Measurements from ENCODE around the gene ASAP3. TPM values are rescaled to one million over a fixed set of nuclear protein-coding genes. Genes with fewer than 3 reads are reported as not detected.

Gene ASAP3
- total RNA-seq, 1 experiment from 2014 or later, result 71.2 TPM

- DNase-seq (ENCODE audit: low spot score), result no peak
- Mint-ChIP-seq H3K9me3 (no peaks in the 10 kb centered on the region), H3K27me3 (ENCODE audit: low read depth) (no peaks in the 10 kb centered on the region), H3K27ac (no peak overlapping the region), H3K4me3 (no peak overlapping the region), H3K36me3 (peaks cover 42% of the 10 kb centered on the region), H3K4me1 (peaks cover 6% of the 10 kb centered on the region)
- ChIA-PET CTCF (no interaction called here), POLR2A (no interaction called here)
- TF ChIP-seq PRDM15 (CRISPR knock-in tag; IDR thresholded peaks at IDR 0.05) (no peak), ZNF512 (CRISPR knock-in tag; IDR thresholded peaks at IDR 0.05; ENCODE audit: borderline replicate concordance) (no peak)
- no peak for ATAC-seq
Measured at GRCh38 chr1:23434260-23434775, 49.7 kb downstream of the ASAP3 start.

GRCh38 chr1:23433122-23433521, 50.9 kb downstream of the ASAP3 start:
- H3K27ac Mint-ChIP-seq, result no peak overlapping the region
- peaks cover 8% of the 10 kb centered on the region for H3K27me3 Mint-ChIP-seq (ENCODE audit: low read depth)
- ChIA-PET CTCF (no interaction called here), POLR2A (no interaction called here)
- DNase-seq (ENCODE audit: low spot score), result no peak
- peaks cover 6% of the 10 kb centered on the region for H3K4me1 Mint-ChIP-seq
- no peak for TF ChIP-seq HMGXB4 (CRISPR knock-in tag; IDR thresholded peaks at IDR 0.05)
- H3K36me3 Mint-ChIP-seq, result peaks cover 44% of the 10 kb centered on the region
- no peaks in the 10 kb centered on the region for H3K9me3 Mint-ChIP-seq
- ATAC-seq, result no peak
- no peak overlapping the region for H3K4me3 Mint-ChIP-seq

GRCh38 chr1:23431431-23431830, 52.5 kb downstream of the ASAP3 start:
- H3K36me3 Mint-ChIP-seq, result peaks cover 50% of the 10 kb centered on the region
- ChIA-PET CTCF (no interaction called here), POLR2A (no interaction called here)
- H3K27ac Mint-ChIP-seq, result no peak overlapping the region
- TF ChIP-seq ZNF121 (CRISPR knock-in tag; IDR thresholded peaks at IDR 0.05) (no peak), FOXP4 (CRISPR knock-in tag; IDR thresholded peaks at IDR 0.05) (no peak), AR (CRISPR knock-in tag; IDR thresholded peaks at IDR 0.05) (no peak), NR1H2 (CRISPR knock-in tag; IDR thresholded peaks at IDR 0.05) (no peak), MYBL2 (CRISPR knock-in tag; IDR thresholded peaks at IDR 0.05) (no peak), ZNF532 (CRISPR knock-in tag; IDR thresholded peaks at IDR 0.05; ENCODE audit: borderline replicate concordance) (no peak), JUN (CRISPR knock-in tag; IDR thresholded peaks at IDR 0.05) (no peak)
- H3K4me3 Mint-ChIP-seq, result no peak overlapping the region
- ATAC-seq (no peak), DNase-seq (ENCODE audit: low spot score) (no peak)
- no peaks in the 10 kb centered on the region for H3K4me1 Mint-ChIP-seq
- H3K27me3 Mint-ChIP-seq (ENCODE audit: low read depth), result peaks cover 24% of the 10 kb centered on the region
- H3K9me3 Mint-ChIP-seq, result no peaks in the 10 kb centered on the region

Data from WTC11 (cell line).